ENCODE results near the gene PIGV.

The PIGV gene

DNA sequence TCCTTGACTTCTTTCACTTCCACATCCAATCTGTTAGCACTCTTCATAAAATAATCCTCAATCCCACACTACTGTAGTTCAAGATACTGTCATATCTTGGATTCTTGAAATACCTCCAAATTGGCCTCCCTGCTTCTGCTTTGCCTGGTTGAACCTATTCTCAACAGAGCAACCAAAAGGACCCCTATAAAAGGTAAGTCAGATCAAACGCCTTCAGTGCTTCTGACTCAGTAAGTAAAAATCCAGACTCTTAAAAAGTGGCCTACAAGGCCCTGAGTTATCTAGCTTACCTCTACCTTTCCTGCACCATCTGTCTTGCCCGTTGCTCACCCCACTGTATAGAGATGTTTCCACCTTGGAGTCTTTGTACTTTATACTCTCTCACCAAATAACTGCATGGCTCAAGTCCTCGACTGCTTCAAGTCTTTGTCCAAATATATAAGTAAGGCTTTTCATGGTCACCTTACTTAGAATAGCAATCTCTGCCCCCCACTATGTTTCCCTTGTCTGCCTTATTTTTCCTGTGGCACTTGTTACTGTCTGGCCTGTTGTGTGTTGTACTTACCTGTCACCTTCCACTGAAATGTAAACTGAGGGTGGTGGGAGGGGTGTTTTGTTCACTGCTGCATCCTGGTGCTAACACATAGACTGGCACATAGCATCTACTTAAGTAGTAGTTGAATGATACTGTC lies 5.1 kb upstream of the PIGV start:
- Mint-ChIP-seq H3K4me3 (no peak overlapping the region), H3K4me1 (peaks cover 48% of the 10 kb centered on the region), H3K27me3 (peaks cover 4% of the 10 kb centered on the region), H3K9me3 (no peaks in the 10 kb centered on the region), H3K27ac (peak overlapping the region; percentile 1), H3K36me3 (peaks cover 59% of the 10 kb centered on the region)
- CTCF ChIA-PET, result interaction anchor here (1.4 kb wide), 1 partner anchor 180 kb away, joined by 3 read pairs; no protein-coding TSS in a partner anchor
- DNase-seq, result no peak

DNA sequence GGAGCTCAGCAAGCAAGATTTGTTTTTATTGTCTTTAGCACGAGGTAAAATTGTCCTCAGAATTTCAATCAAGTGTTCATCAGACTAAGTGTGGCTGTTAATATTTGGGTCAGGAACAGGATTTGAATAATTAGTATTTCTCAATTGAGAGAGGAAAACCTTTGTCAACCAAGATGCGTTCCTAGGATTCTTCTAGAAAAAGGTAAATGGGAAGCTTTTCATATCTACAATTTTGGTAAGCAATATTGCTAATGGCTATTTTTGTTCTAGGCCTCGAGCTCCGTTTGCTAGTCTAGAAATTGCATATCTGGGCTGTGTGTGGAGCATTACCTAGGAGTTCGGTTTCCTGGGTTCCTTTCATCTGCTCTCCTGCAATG lies 4.1 kb upstream of the PIGV start:
- no peak for DNase-seq
- Mint-ChIP-seq H3K4me3 (no peak overlapping the region), H3K27me3 (peaks cover 4% of the 10 kb centered on the region), H3K36me3 (peaks cover 51% of the 10 kb centered on the region), H3K27ac (no peak overlapping the region), H3K9me3 (no peaks in the 10 kb centered on the region), H3K4me1 (peaks cover 49% of the 10 kb centered on the region)
- CTCF ChIA-PET, result interaction anchor here (0.8 kb wide), 1 partner anchor 27 kb away, joined by 3 read pairs; no protein-coding TSS in a partner anchor

DNA sequence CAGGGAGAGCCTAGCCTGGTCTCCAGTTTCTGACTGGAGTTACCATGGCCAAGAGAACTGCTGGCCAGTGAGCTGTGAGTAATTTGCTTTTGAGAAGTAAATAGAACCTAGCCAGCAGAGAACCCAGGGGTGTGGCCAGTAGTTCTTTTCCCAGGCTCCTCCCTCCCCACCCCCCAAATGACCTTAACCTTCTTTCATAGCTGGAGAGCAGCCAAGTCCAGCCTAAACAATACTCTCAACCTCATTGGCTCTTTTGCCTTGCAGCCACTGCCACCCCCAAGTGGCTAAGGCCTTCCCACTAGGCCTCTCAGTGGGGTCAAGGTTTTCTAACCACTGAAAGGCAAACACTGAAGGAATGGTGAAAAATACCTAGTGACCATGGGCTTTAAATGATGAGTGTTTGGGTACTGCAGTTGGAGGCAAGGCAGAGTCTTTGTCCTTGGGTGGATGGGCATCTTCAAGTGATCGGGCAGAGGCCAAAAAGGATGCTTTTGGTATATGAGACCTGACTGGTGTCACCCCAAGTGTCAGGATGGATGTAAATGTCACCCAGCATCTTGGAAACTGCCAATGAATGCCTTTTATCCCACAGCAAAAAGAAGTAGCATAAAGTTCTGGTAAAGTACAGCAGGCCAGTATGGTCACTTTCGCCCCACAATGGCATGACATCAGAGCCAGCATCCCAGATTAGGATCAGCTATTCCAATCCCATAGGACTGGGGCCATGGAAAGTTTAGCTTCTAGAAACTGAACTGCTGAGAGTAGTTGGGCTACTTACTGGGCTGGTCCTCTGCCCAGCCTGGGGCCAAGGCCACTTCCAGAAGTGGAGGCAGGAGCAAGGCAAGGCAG lies 3.5 kb upstream of the PIGV start:
- CTCF ChIA-PET, result interaction anchor here (0.8 to 2.2 kb wide), 4 partner anchors 26 to 107 kb away, joined by 3 to 6 read pairs (median 3); no protein-coding TSS in a partner anchor
- Mint-ChIP-seq H3K27me3 (peaks cover 4% of the 10 kb centered on the region), H3K4me1 (peaks cover 51% of the 10 kb centered on the region), H3K27ac (peak overlapping the region; percentile 75), H3K36me3 (peaks cover 45% of the 10 kb centered on the region), H3K4me3 (no peak overlapping the region), H3K9me3 (no peaks in the 10 kb centered on the region)
- no peak for DNase-seq

DNA sequence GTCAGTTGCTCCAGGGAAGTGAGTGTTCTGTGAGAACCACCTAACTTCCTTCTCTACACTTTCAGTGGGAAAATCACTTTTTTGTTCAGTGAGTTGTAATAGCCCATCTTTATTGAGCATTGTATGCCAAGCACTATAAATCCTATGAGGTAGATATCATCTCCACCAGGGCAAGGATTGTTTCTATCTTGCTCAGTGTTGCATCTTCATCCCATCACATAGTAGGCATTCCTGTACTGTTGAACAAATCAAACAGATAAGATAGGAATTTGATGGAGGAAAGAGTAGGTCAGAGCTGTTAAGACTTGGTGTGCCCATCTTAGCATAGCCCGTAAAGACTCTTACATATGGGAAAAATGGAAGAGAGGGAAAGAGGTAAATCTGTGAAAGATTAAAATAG lies 2.9 kb upstream of the PIGV start:
- H3K36me3 Mint-ChIP-seq, result peaks cover 39% of the 10 kb centered on the region
- CTCF ChIA-PET, result interaction anchor here (1.0 to 2.2 kb wide), 6 partner anchors 23 to 108 kb away, joined by 3 to 10 read pairs (median 5); no protein-coding TSS in a partner anchor
- peak overlapping the region; percentile 75 for H3K27ac Mint-ChIP-seq
- DNase-seq, result no peak
- H3K4me3 Mint-ChIP-seq, result no peak overlapping the region
- peaks cover 56% of the 10 kb centered on the region for H3K4me1 Mint-ChIP-seq
- H3K9me3 Mint-ChIP-seq, result no peaks in the 10 kb centered on the region
- H3K27me3 Mint-ChIP-seq, result peaks cover 4% of the 10 kb centered on the region

DNA sequence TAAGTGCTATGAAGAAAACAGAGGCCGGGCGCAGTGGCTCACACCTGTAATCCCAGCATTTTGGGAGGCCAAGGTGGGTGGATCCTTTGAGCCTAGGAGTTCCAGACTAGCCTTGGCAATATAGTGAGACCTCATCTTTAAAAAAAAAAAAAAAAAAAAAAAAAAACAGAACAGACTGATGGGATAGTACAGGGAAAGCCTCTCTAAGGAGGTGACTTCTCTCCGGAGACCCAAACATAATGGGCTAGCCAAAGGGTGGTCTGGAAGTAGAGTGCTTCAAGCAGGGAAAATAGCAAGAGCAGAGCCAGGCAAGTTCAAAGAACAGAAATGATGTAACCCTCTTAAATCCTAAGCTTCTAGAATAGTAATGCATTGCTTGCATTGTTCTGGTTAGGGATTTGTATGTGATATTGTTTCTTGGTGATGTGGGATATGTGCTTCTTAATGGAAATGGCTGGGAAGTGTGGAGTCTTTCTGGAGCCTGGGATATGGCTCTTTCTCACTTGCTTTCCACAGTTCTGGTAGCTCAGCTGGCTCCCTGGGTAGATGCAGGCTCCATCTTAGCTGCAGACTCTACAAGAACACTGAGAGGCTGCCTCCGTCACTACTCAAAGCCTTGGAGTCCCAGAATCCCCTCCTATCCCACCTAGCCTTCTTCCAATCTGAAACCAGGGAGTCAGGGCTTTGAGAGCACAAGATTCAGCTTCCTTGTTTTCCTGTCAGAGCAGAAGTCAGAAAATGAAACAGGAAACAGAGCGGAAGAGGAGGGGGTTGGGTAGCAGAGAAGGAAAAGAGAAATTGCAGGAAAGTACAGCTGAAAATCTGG lies 1.9 kb upstream of the PIGV start:
- Mint-ChIP-seq H3K27ac (peak overlapping the region; percentile 100), H3K4me3 (peak overlapping the region; percentile 78), H3K4me1 (peaks cover 65% of the 10 kb centered on the region), H3K9me3 (no peaks in the 10 kb centered on the region), H3K36me3 (peaks cover 34% of the 10 kb centered on the region), H3K27me3 (peaks cover 4% of the 10 kb centered on the region)
- CTCF ChIA-PET, result interaction anchor here (0.7 to 2.2 kb wide), 8 partner anchors 13 to 187 kb away, joined by 3 to 10 read pairs (median 4); no protein-coding TSS in a partner anchor
- peak; percentile 41 for DNase-seq

DNA sequence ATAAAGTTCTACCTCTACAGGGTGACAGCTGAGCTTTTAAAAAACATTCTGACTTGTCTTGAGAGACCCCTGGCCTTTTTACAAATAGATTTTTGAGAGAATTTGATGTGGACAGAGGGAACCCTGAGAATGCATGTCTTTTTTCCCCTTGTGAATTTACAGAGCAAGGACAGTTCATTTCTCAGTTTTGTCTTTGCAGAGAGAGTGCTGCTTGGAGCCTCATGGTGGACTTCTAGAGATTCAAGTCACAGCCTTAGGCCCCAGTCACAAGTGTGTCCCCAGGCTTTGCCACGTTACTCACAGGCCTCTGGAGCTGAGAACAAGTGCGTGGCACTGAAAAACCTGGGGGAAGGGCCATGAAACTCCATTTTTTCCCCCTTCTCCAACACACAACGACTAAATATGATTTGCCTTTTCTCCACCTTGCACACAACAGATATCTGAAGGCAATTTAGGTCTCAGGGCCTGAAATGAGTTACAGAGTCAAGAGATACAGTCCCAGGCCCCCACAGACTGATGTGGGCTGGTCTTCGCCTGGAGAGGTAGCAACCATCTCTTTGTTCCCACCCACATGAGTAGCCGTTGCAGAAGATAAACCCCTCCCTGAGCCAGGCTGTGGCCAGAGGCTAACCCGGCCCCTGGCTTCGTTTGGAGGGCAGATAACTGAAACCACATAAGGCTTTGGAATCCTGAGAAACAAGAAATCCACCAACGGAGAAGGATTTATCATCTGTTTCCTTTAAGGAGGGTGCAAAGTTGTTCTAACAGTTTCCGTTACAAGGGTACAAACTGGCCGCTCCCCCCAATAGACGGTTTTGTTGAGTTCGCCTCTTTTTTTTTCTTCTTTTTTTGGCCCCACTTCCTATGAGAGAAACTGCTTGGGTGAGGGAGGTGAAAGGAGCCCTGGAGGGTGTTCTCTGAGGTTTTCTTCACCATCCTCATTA lies 1.0 kb upstream of the PIGV start:
- Mint-ChIP-seq H3K36me3 (peaks cover 33% of the 10 kb centered on the region), H3K4me1 (peaks cover 74% of the 10 kb centered on the region), H3K27me3 (peaks cover 4% of the 10 kb centered on the region), H3K27ac (peak overlapping the region; percentile 100), H3K9me3 (no peaks in the 10 kb centered on the region), H3K4me3 (peak overlapping the region; percentile 78)
- CTCF ChIA-PET, result interaction anchor here (0.7 to 5.8 kb wide), 10 partner anchors 13 to 188 kb away, joined by 3 to 211 read pairs (median 6); no protein-coding TSS in a partner anchor
- DNase-seq, result peak; percentile 49

DNA sequence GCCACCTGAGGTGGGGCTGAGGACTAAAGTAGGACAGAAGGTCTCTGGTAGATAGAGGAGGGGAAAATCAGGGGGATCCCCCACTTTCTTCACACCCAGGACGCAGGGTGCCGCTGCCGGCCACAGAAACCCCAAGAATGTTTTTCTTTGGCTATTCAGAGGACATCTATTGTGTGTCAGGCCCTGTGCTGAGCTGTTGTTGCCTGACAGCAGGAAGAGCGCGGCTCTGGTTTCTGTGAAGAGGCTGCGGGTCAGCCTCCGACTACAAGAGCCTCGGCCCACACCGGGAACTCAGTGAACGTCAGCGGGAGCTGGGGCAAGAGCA lies 407 bp upstream of the PIGV start:
- Mint-ChIP-seq H3K4me3 (peak overlapping the region; percentile 78), H3K4me1 (peaks cover 73% of the 10 kb centered on the region), H3K27ac (peak overlapping the region; percentile 100), H3K9me3 (no peaks in the 10 kb centered on the region), H3K36me3 (peaks cover 27% of the 10 kb centered on the region), H3K27me3 (peaks cover 4% of the 10 kb centered on the region)
- CTCF ChIA-PET, result interaction anchor here (0.8 to 5.8 kb wide), 8 partner anchors 9 to 185 kb away, joined by 4 to 211 read pairs (median 34); no protein-coding TSS in a partner anchor
- DNase-seq, result peak; percentile 74

DNA sequence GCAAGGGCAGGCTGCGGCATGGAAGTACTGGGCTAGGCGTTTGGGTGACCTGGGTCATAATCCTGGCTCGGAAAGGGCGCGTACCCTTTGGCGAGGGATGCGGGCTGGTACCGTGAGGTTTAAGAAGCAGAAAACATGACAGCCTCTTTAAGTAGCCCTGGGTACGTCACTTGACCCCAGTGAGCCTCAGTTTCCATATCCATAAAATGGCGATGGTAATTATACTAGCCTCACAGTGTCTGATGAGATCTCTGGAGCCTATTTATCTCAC lies 700 bp downstream of the PIGV start:
- H3K9me3 Mint-ChIP-seq, result no peaks in the 10 kb centered on the region
- DNase-seq, result no peak
- H3K4me1 Mint-ChIP-seq, result peaks cover 79% of the 10 kb centered on the region
- H3K27me3 Mint-ChIP-seq, result peaks cover 4% of the 10 kb centered on the region
- peak overlapping the region; percentile 100 for H3K27ac Mint-ChIP-seq
- CTCF ChIA-PET, result interaction anchor here (0.6 to 5.8 kb wide), 29 partner anchors 9 to 288 kb away, joined by 3 to 211 read pairs (median 5); no protein-coding TSS in a partner anchor
- H3K4me3 Mint-ChIP-seq, result peak overlapping the region; percentile 78
- H3K36me3 Mint-ChIP-seq, result peaks cover 26% of the 10 kb centered on the region

DNA sequence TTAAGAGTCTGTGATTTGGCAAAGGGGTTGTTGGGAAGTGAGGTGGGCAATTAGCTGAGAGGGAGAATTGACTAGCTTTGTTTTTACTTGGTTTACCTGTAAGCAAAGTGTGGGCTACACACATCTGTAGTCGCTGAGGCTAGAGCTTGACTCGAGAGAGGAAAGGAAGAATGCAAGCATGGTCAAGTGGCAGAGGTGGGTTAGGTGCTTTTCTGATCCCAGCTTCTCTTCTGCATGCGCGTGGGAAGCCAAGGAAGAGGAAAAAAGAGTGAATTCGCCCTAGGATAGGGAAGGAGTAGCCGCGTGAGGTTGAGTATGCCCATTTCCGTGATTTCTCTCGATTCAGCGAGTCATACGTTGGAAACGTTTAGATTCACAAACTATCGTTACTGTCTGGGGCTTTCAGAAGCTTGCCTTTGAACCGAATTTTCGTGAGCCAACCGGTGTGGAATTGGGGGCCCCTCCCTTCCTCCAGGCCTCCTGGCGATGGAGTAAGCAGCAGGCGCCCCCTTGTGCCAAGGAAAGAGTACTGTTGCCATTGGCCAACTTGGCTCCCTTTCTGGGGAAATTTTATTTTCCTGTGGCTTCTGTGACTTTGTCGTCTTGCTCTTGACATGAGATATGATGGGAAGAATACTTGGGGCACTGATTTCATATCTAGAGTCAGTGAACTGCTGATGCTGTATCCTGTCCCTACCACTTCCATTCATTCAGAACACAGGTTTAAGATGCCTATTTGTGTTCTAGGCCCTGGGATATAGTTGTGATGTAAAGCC lies 1.3 kb downstream of the PIGV start:
- CTCF ChIA-PET, result interaction anchor here (0.6 to 5.8 kb wide), 35 partner anchors 10 to 289 kb away, joined by 3 to 211 read pairs (median 4); no protein-coding TSS in a partner anchor
- H3K27ac Mint-ChIP-seq, result peak overlapping the region; percentile 100
- H3K36me3 Mint-ChIP-seq, result peaks cover 25% of the 10 kb centered on the region
- peak overlapping the region; percentile 78 for H3K4me3 Mint-ChIP-seq
- H3K4me1 Mint-ChIP-seq, result peaks cover 80% of the 10 kb centered on the region
- H3K27me3 Mint-ChIP-seq, result peaks cover 4% of the 10 kb centered on the region
- peak; percentile 92 for DNase-seq
- H3K9me3 Mint-ChIP-seq, result no peaks in the 10 kb centered on the region

DNA sequence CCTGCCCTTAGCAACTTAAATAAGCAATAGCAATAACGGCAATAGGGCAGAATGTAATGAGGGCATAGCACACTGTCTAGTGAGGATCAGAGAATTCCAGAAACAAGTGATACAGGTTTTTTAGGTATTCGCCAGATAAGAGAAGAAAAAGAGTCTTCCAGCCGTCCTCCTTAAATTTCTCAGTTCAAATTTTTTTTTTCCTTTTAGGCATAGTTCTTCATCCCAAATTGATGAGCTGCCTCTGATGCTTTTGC lies 1.8 kb downstream of the PIGV start:
- DNase-seq, result no peak
- no peaks in the 10 kb centered on the region for H3K9me3 Mint-ChIP-seq
- peaks cover 4% of the 10 kb centered on the region for H3K27me3 Mint-ChIP-seq
- peaks cover 78% of the 10 kb centered on the region for H3K4me1 Mint-ChIP-seq
- H3K27ac Mint-ChIP-seq, result peak overlapping the region; percentile 100
- CTCF ChIA-PET, result interaction anchor here (0.7 to 5.8 kb wide), 29 partner anchors 10 to 320 kb away, joined by 3 to 211 read pairs (median 5); no protein-coding TSS in a partner anchor
- peak overlapping the region; percentile 78 for H3K4me3 Mint-ChIP-seq
- peaks cover 26% of the 10 kb centered on the region for H3K36me3 Mint-ChIP-seq

DNA sequence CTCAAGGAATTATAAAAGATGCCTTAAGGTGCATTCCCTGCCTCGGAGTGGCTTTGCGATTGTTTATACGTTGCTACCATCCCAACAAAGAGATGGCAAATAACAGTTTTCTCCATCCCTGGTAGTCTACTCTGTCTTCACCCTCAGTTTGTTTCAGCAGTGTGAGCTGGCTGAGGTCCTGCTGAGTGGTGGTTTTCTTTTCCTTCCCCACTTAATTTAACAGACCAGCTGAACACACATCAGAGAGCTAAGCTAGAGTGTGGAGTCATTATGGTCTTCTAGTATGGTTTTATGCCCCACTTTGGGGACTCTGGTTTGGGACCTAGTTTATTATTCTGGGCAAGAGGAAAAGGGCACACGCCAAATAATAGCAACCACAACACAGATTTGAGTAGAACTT lies 2.2 kb downstream of the PIGV start:
- Mint-ChIP-seq H3K27me3 (peaks cover 4% of the 10 kb centered on the region), H3K9me3 (no peaks in the 10 kb centered on the region), H3K36me3 (peaks cover 30% of the 10 kb centered on the region), H3K4me1 (peaks cover 74% of the 10 kb centered on the region), H3K27ac (peak overlapping the region; percentile 100), H3K4me3 (peak overlapping the region; percentile 78)
- DNase-seq, result no peak
- CTCF ChIA-PET, result interaction anchor here (0.7 to 5.8 kb wide), 28 partner anchors 10 to 321 kb away, joined by 3 to 211 read pairs (median 6); no protein-coding TSS in a partner anchor

DNA sequence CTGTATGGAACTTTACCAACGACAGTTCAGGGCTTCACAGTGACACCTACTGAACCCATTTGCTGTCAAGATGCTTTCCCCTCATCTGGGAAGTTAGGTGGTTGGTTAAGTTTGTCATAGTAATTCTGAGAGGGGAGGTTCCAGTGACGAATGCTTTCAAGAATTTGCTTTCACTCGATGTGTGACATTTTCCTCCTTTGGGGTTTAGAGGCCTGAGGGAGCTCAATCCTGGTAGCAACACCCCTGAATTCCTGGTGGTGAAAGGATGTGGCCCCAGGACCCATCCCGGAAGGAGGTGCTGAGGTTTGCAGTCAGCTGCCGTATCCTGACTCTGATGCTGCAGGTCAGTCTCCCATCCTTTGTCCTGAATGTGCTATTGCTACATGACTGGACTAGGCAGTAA lies 2.8 kb downstream of the PIGV start:
- CTCF ChIA-PET, result interaction anchor here (0.9 to 5.8 kb wide), 19 partner anchors 9 to 322 kb away, joined by 3 to 211 read pairs (median 8); no protein-coding TSS in a partner anchor
- Mint-ChIP-seq H3K4me3 (peak overlapping the region; percentile 78), H3K9me3 (no peaks in the 10 kb centered on the region), H3K27ac (peak overlapping the region; percentile 100), H3K4me1 (peaks cover 67% of the 10 kb centered on the region), H3K36me3 (peaks cover 35% of the 10 kb centered on the region), H3K27me3 (peaks cover 4% of the 10 kb centered on the region)
- peak; percentile 38 for DNase-seq
